Body of pancreas (tissue), 4 donors: Measurements from ENCODE around the gene CAND1. TPM values are rescaled to one million over a fixed set of nuclear protein-coding genes. Genes with fewer than 3 reads are reported as not detected.

Experiments
- ATAC-seq: fragments of 150-250 bp; one replicate; pipeline ENCODE4 v1.9.1; 2016
- DNase-seq, 4 donors: peaks; one replicate each; pipeline ENCODE4 v3.0.0-alpha.2; 2019
- H3K27ac ChIP-seq, 4 donors: fragments of 200-600 bp; sonication (generic); 1 replicate in 3 of 4; 2 replicates in 1 of 4; pipeline versions ENCODE4 v1.5.1 to v1.6.1; 2016 to 2019; ENCODE audit warnings: mild to moderate bottlenecking in 1 of 4, mixed read lengths in 1 of 4, moderate library complexity in 1 of 4
- H3K27me3 ChIP-seq, 2 donors: fragments of 200-600 bp; sonication (generic); one replicate each; pipeline ENCODE4 v1.6.0; 2016; ENCODE audit warnings: mild to moderate bottlenecking in 1 of 2
- H3K36me3 ChIP-seq, 2 donors: fragments of 200-600 bp; sonication (generic); replicated peaks in 1 of 2; 2 replicates each; pipeline ENCODE4 v1.5.1; 2016; ENCODE audit warnings: low read depth in 2 of 2; ENCODE audit not compliant: insufficient read depth in 1 of 2
- H3K4me1 ChIP-seq: fragments of 200-600 bp; sonication (generic); one replicate; pipeline ENCODE4 v1.6.0; 2016
- H3K4me3 ChIP-seq, 2 donors: fragments of 200-600 bp; sonication (generic); 1 replicate in 1 of 2; 2 replicates in 1 of 2; pipeline ENCODE4 v1.5.1; 2016 to 2019
- H3K9me3 ChIP-seq, 3 donors: fragments of 200-600 bp; sonication (generic); 1 replicate in 2 of 3; 2 replicates in 1 of 3; pipeline ENCODE4 v1.5.1; 2016
- POLR2A ChIP-seq, 3 donors: fragments of 450-650 bp; IDR thresholded peaks; one replicate each; pipeline ENCODE4 v1.6.1; 2016; ENCODE audit warnings: antibody characterized with exemption in 3 of 3, mild to moderate bottlenecking in 2 of 3
- WGBS, 2 donors: methylation state at CpG; one replicate each; pipeline ENCODE4 v1.1.5; 2017; 5-methylcytosine and 5-hydroxymethylcytosine counted together
- intact Hi-C: fragments of 100-400 bp; cut with DNase I; formaldehyde crosslinking; loops from one replicate; pipeline ENCODE4 v1.15.1; 2023
- total RNA-seq, 2 donors: library from RNA; depleted of rRNA; stranded (reverse); fragments of >200 nt; gene quantifications; one replicate each; pipeline ENCODE4 v1.1.0, GENCODE V29; 2016
- TF ChIP-seq, protein P1 (sequence below), 7 experiments: fragments of 450-650 bp in 4 of 7; fragments of 200-600 bp in 3 of 7; sonication (generic) in 3 of 7; IDR thresholded peaks; one replicate each; pipeline ENCODE4 v1.5.1; 2016 to 2019; ENCODE audit warnings: antibody characterized with exemption in 7 of 7

The CAND1 gene
- total RNA-seq: 10 to 100 TPM; 42.8 to 48.8 TPM

DNA sequence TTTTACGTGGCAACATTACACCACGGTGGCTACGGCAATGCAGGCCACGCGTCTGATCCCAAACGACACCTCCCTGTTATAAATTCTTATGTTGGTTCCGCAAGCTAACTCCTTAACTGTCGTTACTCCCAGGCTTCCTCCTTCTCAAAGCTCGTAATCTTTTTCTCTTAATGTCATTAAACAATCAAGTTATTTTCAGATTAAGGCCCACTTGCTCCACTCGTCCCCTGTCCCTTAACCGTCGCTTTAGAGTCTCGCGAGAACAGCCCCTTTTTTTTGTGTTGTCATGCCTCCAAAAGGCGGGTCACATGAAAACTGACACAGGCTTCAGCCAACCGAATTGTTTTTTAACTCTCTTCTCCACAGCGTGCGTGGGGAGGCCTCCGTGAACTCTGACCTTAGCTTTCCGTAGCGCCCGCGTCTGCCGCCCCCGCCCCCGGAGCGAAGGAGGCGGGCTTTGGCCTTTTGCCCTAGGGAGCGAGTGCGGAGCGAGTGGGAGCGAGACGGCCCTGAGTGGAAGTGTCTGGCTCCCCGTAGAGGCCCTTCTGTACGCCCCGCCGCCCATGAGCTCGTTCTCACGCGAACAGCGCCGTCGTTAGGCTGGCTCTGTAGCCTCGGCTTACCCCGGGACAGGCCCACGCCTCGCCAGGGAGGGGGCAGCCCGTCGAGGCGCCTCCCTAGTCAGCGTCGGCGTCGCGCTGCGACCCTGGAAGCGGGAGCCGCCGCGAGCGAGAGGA is at the start of gene CAND1:
CAND1 (plus strand) TSS at position 463 of the 737 bp plus-strand sequence. CDS start 360 bp downstream, outside the sequence.
- DNase-seq (peak; percentile 97 to 98 (median 97)), ATAC-seq (peak; percentile 89)
- peak; percentile 84 to 87 (median 87) for TF ChIP-seq POLR2A (IDR thresholded peaks at IDR 0.05)
- TF ChIP-seq, protein P1, sequence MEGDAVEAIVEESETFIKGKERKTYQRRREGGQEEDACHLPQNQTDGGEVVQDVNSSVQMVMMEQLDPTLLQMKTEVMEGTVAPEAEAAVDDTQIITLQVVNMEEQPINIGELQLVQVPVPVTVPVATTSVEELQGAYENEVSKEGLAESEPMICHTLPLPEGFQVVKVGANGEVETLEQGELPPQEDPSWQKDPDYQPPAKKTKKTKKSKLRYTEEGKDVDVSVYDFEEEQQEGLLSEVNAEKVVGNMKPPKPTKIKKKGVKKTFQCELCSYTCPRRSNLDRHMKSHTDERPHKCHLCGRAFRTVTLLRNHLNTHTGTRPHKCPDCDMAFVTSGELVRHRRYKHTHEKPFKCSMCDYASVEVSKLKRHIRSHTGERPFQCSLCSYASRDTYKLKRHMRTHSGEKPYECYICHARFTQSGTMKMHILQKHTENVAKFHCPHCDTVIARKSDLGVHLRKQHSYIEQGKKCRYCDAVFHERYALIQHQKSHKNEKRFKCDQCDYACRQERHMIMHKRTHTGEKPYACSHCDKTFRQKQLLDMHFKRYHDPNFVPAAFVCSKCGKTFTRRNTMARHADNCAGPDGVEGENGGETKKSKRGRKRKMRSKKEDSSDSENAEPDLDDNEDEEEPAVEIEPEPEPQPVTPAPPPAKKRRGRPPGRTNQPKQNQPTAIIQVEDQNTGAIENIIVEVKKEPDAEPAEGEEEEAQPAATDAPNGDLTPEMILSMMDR (IDR thresholded peaks at IDR 0.05): peak in 1 of 7 experiments; percentile 26
- H3K9me3 ChIP-seq: no peaks in the 10 kb centered on the region
- no peaks in the 10 kb centered on the region for H3K36me3 ChIP-seq
- intact Hi-C loops: no loop called here
- H3K4me3 ChIP-seq: peak within 1 kb of the TSS; percentile 47 to 63
- no peaks in the 10 kb centered on the region for H3K27me3 ChIP-seq
- H3K27ac ChIP-seq: peak within 1 kb of the TSS; percentile 95 to 99 (median 97)
- 0% methylated on average over 21 to 59 of the region's 61 CpGs for WGBS, 2 donors
- peaks cover 36% of the 10 kb centered on the region for H3K4me1 ChIP-seq

- WGBS, 2 donors: 38% methylated on average over 4 of the region's 4 CpGs
Observed at GRCh38 chr12:67220065-67220464, 49.1 kb upstream of the CAND1 start.

GRCh38 chr12:67222302-67222701 is 46.9 kb upstream of the CAND1 start:
- no peak overlapping the region for H3K27ac ChIP-seq
- ATAC-seq (no peak), DNase-seq (peak in 3 of 4 donors; percentile 1 to 11 (median 7))
- no peaks in the 10 kb centered on the region for H3K27me3 ChIP-seq
- intact Hi-C loops: no loop called here
- H3K36me3 ChIP-seq: no peaks in the 10 kb centered on the region
- TF ChIP-seq, protein P1 (IDR thresholded peaks at IDR 0.05): peak in 5 of 7 experiments; percentile 13 to 35 (median 16)
- no peak for TF ChIP-seq POLR2A (IDR thresholded peaks at IDR 0.05)
- 19 to 22% methylated on average over 4 of the region's 4 CpGs for WGBS, 2 donors
- H3K9me3 ChIP-seq: no peaks in the 10 kb centered on the region
- no peaks in the 10 kb centered on the region for H3K4me1 ChIP-seq
- no peak overlapping the region for H3K4me3 ChIP-seq

More at GRCh38 chr12:67220065-67220464, 49.1 kb upstream of the CAND1 start:
- Histone ChIP-seq H3K36me3 (no peaks in the 10 kb centered on the region), H3K4me1 (no peaks in the 10 kb centered on the region), H3K27ac (no peak overlapping the region), H3K9me3 (no peaks in the 10 kb centered on the region), H3K27me3 (no peaks in the 10 kb centered on the region), H3K4me3 (no peak overlapping the region)
- TF ChIP-seq, protein P1 (IDR thresholded peaks at IDR 0.05): peak in 6 of 7 experiments; percentile 24 to 61 (median 46)
- TF ChIP-seq POLR2A (IDR thresholded peaks at IDR 0.05): no peak
- intact Hi-C loops: no loop called here
- ATAC-seq (no peak), DNase-seq (peak; percentile 14 to 63 (median 45))

DNA sequence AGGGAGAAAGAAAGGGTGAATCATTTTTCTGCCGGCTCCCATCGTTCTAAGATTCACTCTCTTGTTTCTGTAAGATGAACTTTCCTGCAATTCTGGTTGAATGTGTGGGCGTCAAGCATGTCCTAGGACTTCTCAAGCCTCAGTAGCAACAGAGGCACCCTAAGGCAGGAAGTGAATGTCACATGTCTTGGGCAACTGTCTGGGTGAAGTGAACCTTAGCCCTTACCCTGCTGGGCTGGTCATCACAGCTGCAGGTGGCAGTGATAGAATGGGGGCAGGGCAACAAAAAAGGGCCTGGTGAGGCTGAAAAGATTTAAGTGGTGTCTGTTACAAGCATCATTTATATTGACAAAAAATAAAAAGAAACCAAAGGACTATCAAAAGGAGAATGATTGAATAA is 45.9 kb upstream of the CAND1 start:
- Histone ChIP-seq H3K4me3 (no peak overlapping the region), H3K9me3 (no peaks in the 10 kb centered on the region), H3K36me3 (no peaks in the 10 kb centered on the region), H3K27me3 (no peaks in the 10 kb centered on the region), H3K27ac (no peak overlapping the region), H3K4me1 (no peaks in the 10 kb centered on the region)
- TF ChIP-seq, protein P1 (IDR thresholded peaks at IDR 0.05): no peak
- no peak for TF ChIP-seq POLR2A (IDR thresholded peaks at IDR 0.05)
- 64 to 72% methylated on average over 3 of the region's 3 CpGs for WGBS, 2 donors
- DNase-seq (no peak), ATAC-seq (no peak)
- intact Hi-C loops: no loop called here
